T-helper 9 cell (primary cell): ENCODE results near the gene CALML5.

Source experiments
- DNase-seq: peaks from one replicate; pipeline ENCODE4 v3.0.0-alpha.2; 2020

The CALML5 gene

GRCh38 chr10:5533098-5533731 is 33.8 kb upstream of the CALML5 start:
- DNase-seq: no peak

GRCh38 chr10:5532618-5533097 is 33.3 kb upstream of the CALML5 start:
- no peak for DNase-seq

DNA sequence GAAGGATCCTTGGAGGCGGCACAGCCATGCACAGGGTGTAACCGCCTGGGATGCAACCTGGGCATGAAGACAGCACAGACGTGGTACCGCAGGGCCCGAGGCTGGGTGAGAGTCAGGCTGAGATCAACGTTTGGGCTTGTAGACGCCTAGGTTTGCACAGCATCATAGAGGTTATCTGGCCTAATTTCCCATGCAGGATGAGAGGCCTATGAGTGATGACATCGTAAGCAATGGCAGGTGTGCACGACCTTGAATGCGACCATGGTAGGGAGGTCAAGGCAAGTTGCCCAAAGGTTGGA is 32.9 kb upstream of the CALML5 start:
- no peak for DNase-seq

DNA sequence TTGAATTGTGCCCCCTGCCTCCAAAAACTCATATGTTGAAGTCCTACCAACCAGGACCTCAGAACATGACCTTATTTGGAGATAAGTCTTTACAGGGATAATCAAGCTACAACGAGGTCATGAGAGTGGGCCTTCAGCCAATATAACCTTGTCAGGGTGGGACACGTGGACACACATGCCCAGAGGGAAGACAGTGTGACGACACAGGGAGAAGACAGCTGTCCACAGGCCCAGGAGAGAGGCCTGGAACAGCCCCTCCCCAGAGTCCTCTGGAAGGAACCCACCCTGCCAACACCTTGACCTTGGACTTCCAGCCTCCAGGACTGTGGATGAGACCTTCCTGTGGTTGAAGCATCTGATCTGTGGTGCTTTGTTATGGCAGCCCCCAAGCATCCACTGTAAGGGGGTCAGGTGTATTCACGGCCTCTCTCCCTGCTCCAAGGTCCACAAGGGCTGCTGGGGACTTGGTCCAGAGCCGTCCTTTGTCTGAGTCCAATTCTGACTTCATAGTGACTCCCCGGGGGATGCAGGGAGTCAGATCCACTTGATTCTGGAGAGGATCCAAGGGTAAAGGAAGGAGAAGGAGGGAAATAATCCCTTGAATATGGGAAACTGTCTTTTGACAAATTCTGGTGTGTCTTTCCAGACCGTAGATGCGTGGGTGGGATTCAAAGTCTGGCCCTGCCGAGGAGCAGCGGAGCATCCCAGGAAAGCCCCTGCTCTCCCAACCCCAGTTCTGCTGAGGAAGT is 32.4 kb upstream of the CALML5 start:
- no peak for DNase-seq

- no peak for DNase-seq
These were observed 31.6 kb upstream of the CALML5 start for GRCh38 chr10:5530846-5531557.

GRCh38 chr10:5530412-5530806 is 31.0 kb upstream of the CALML5 start:
- DNase-seq: no peak

DNA sequence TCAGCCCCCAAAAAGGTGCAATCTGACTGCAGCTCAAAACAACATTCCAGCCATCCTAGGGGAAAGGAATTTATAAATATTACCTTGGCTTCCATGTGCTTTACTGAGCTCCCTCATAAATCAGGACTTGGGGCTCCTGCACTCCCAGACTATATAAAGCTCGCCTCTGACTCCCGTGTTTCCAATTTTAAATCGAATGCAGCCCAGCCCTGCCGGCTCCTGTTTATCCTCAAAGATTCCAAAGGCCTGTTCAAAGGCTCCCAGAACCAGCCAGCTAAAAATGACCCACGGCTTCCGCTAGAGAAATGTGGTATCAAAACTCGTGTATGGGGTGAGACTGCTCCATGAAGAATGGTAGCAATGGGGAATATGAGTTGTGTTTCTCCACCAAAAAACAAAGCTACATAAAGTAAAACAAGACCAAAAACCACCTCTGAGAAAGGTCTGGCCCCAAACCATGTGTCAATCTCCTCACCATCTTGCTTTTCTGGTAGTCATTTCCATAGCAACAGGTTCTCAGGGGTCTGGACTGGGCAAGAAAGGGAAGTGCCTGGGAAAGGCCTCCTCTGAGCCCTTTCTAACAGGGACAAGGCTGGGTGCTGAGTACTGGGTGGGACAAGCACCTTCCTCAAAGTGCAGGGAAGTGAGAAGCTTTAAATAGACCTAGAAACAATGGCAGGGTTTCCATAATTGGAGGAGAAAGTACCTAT is 30.5 kb upstream of the CALML5 start:
- no peak for DNase-seq

GRCh38 chr10:5528989-5529701 is 29.8 kb upstream of the CALML5 start:
- no peak for DNase-seq

- DNase-seq: no peak
These were observed 28.2 kb upstream of the CALML5 start for GRCh38 chr10:5527332-5528200.

GRCh38 chr10:5526691-5527331 is 27.4 kb upstream of the CALML5 start:
- no peak for DNase-seq

DNA sequence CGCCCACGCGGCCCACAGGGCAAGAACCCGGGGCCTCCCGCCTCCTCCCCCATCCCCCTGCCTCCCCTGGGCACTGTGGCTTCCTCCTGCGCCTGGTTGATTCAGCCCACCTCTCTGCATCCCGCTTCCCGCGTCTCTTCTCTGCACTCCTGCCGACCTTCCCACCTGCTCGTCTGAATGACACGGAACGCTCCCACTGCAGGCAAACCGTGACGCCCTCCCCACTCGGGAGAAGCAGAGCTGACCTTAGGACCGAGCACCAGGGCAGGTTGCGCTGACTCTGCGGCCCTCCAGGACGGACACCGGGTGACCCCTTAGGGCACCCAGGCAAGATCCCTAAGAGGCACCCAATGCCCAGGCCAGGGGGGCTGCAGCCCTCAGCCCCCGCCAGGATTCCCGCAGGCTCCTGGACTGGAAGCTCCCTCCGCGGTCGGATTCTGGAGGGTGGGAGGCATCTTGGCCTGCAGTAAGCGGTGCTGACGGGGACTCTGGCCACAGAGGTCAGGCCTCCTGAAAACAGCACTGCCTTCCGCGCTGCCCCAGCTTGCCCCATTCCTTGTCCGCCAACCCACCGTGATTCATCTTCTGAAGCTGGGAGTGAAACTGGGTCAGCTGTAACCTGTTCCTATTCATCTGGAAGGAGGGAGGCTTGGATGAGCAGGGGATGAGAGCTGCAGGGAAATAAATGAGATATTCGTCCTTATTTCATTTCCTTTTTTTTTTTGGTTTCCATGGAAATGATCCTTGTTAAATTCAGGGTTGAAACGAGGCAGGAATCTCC is 26.4 kb upstream of the CALML5 start:
- no peak for DNase-seq

DNA sequence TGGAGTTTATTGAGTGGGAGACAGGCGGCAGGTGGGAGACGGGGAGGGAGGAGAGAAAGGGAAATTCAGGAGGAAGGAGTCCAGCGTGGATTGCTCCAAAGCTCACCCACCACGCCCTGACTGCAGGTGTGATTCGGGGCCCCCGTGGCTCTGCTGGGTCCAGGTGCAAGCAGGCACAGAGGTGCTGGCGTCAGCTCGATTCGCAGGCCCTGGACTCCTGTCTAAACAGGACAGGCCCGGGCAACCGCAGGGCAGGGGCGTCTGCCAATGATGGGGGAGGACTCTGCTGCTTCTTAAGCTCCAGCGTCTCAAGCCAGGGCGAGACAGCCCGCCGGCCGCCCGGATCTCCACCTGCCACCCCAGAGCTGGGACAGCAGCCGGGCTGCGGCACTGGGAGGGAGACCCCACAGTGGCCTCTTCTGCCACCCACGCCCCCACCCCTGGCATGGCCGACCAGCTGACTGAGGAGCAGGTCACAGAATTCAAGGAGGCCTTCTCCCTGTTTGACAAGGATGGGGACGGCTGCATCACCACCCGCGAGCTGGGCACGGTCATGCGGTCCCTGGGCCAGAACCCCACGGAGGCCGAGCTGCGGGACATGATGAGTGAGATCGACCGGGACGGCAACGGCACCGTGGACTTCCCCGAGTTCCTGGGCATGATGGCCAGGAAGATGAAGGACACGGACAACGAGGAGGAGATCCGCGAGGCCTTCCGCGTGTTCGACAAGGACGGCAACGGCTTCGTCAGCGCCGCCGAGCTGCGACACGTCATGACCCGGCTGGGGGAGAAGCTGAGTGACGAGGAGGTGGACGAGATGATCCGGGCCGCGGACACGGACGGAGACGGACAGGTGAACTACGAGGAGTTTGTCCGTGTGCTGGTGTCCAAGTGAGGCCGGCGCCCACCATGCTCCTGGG is 25.5 kb upstream of the CALML5 start, which contains the start of gene CALML3:
Gene CALML3 (plus strand): TSS at position 321 of the 920 bp plus-strand sequence. CDS start 125 bp downstream, at position 446.
- no peak for DNase-seq

- no peak for DNase-seq
These were observed 24.6 kb upstream of the CALML5 start for GRCh38 chr10:5523796-5524574.

- DNase-seq: no peak
These were observed 23.7 kb upstream of the CALML5 start for GRCh38 chr10:5522913-5523560.

DNA sequence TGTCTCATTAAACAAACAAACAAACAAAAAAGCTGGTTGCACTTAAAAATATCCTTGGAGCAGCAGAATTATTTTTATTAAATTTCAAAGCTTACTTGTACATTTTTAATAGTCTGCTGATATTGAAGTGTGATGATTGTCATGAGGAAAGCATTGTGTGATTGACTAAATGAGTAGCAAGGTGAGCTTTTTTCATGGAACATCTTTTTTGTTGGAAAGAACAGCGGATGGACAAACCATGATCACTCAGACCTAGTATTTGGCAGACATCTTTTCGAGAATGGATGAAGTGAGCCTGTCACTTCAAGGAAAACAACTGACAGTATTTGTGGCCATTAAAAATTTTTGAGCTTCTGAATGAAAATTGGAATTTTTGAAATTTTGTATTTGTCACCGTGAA is 19.7 kb upstream of the CALML5 start:
- no peak for DNase-seq

DNA sequence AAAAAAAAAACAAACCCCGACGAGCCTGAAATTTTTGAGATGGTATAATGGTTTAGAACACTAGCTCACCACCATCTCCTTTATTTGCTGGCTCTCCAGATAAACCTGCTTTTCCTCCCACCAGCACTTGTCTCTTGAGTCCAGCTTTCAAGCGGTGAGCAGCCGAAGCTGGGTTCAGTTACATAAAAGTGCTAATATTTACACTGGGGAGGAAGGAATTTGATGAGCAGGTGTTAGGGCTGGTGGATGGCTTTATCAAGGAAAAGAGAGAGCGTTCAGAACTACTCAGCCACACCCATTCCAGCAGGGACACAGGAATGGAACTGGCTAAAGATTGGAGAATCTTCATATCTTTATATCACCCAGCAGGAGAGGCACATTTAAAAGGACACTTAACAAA is 18.8 kb upstream of the CALML5 start:
- no peak for DNase-seq

DNA sequence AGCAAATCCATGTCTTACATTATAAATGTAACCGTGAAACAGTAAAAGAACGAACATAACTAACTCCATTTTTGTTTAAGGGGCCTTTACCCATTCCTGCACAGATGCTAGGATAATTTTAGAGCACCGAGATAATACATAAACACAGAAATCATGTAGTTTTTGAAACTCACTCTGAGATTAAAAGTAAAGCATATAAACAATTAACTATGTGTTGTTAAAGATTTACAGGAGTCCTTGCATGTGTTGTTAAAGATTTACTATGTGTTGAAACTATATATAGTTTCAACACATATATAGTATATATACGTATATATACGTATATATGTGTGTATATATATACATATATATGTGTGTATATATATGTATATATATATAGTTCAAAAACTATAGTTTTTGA is 18.2 kb upstream of the CALML5 start:
- DNase-seq: no peak
